Renal pelvis (tissue), 4 donors: ENCODE results near the gene CCDC97. TPM values are rescaled to one million over a fixed set of nuclear protein-coding genes. Genes with fewer than 3 reads are reported as not detected.
"Not testable (repeated sequence)": the region's sequence is repeated elsewhere in the genome, so short reads cannot be mapped to it uniquely, and the experiment has no call there.

Experiments
- DNase-seq: peaks from one replicate; pipeline ENCODE4 v3.0.0-alpha.2; 2013
- polyA plus RNA-seq, 3 donors: library from polyadenylated mRNA; unstranded; fragments of 120-200 nt; gene quantifications; one replicate each; pipeline ENCODE4 v1.2.1, GENCODE V29; 2013; ENCODE audit not compliant: insufficient read length in 3 of 3

The CCDC97 gene
- polyA plus RNA-seq, 3 donors = 35.4 to 40.4 (median 35.6) TPM

- no peak for DNase-seq
These were observed 21.1 kb downstream of the CCDC97 start for GRCh38 chr19:41330946-41331678.

DNA sequence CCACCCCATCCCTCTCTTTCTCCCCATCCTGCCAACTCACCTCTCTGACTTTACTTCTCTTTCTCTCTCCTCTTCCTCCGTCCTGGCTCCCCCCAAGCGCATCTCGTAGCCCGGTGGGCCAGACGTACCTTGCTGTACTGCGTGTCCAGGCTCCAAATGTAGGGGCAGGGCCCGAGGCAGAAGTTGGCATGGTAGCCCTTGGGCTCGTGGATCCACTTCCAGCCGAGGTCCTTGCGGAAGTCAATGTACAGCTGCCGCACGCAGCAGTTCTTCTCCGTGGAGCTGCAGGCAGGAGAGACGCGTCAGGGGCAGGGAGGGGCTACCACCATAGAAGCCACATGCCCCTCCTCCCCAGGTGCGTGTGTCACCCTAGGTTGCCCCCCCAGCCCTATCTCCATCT is 22.0 kb downstream of the CCDC97 start:
- no peak for DNase-seq

DNA sequence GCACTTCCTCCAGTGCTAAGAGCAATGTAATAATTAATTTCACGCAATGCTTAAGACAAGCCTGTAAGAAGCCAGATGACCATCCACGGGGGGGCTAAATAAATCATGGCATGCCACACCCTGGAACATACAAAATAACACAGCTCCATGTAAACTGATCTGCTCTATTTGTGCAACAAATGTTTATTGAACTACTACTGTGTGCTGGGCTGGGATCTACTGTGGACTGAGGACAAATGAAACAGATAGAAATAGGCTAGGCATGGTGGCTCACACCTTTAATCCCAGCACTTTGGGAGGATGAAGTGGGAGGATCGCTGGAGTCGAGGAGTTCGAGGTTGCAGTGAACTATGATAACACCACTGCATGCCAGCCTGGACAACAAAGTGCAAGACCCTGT is 22.5 kb downstream of the CCDC97 start:
- DNase-seq = no peak

DNA sequence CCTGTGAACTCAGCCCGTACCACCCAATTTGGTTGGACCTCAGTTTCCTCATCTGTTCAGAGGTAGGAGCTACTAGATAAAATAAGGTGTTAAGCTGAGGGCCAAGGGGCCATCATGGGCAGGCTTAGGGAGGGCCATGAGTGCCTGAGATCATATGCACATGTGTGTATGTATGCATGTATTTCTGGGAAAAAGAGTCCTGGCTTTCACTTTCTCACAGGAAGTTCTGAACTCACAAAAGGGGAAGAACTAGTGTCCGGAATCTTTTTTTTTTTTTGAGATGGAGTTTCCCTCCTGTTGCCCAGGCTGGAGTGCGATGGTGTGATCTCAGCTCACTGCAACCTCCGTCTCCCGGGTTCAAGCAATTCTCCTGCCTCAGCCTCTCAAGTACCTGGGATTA is 24.8 kb downstream of the CCDC97 start:
- no peak for DNase-seq

DNA sequence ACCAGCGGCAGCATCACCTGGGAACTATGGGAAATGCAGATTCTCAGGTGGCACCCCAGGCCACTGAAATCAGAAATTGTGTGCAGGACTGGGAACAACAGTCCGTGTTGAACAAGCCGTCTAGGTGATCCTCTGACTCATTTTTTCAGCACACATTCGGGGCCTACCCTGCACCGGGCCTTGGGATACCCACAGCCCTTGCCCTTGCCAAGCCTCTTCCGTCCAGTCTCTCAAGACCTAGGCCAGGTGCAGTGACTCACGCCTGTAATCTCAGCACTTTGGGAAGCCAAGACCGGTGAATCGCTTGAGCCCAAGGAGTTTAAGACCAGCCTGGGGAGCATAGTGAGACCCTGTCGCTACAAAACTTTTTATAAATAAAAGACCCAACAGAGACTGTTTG is 25.5 kb downstream of the CCDC97 start:
- no peak for DNase-seq

GRCh38 chr19:41339936-41340335 is 30.0 kb downstream of the CCDC97 start:
- no peak for DNase-seq

GRCh38 chr19:41341669-41342490 is 31.9 kb downstream of the CCDC97 start:
- no peak for DNase-seq

GRCh38 chr19:41344162-41344561 is 34.2 kb downstream of the CCDC97 start:
- DNase-seq = no peak

GRCh38 chr19:41346916-41347315 is 36.9 kb downstream of the CCDC97 start:
- DNase-seq = not testable (repeated sequence)

- DNase-seq = no peak
These were observed 40.9 kb downstream of the CCDC97 start for GRCh38 chr19:41350735-41351338.

- DNase-seq = no peak
These were observed 41.6 kb downstream of the CCDC97 start for GRCh38 chr19:41351339-41352245.

GRCh38 chr19:41352279-41352608 is 42.3 kb downstream of the CCDC97 start:
- DNase-seq = no peak

GRCh38 chr19:41352609-41353465 is 42.9 kb downstream of the CCDC97 start:
- DNase-seq = no peak

- no peak for DNase-seq
These were observed 43.7 kb downstream of the CCDC97 start, which contains the start of gene TGFB1 for GRCh38 chr19:41353466-41354342. Gene TGFB1 (minus strand): TSS chr19:41353922. CDS start chr19:41353044, 878 bp downstream.

DNA sequence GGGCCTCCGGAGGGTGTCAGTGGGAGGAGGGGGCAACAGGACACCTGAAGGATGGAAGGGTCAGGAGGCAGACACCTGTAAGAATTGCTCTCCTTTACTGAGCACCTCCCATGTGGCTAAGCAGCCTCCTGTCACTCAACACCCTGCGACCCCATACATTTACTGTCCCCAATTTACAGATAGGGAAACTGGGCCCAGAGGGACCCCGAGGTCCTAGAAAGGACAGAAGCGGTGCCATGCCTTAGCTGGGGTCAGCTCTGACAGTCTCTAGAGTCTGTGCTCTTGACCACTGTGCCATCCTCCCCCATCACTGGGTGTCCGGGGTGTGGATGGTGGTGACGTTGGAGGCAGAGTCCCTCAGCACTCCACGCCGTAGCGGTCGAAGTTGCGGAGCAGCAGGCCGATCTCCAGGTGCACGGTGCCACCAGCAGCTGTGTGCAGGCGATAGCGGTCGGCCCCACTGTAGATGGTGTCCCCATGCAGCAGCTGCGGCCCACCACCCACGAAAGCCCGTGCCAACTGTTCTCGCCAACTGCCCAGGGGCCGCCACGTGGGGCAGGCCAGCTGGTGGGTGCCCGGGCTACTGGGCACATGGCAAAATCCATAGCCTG is 44.5 kb downstream of the CCDC97 start:
- DNase-seq = no peak

GRCh38 chr19:41355035-41355434 is 45.1 kb downstream of the CCDC97 start:
- no peak for DNase-seq

GRCh38 chr19:41355802-41356201 is 45.8 kb downstream of the CCDC97 start:
- no peak for DNase-seq

DNA sequence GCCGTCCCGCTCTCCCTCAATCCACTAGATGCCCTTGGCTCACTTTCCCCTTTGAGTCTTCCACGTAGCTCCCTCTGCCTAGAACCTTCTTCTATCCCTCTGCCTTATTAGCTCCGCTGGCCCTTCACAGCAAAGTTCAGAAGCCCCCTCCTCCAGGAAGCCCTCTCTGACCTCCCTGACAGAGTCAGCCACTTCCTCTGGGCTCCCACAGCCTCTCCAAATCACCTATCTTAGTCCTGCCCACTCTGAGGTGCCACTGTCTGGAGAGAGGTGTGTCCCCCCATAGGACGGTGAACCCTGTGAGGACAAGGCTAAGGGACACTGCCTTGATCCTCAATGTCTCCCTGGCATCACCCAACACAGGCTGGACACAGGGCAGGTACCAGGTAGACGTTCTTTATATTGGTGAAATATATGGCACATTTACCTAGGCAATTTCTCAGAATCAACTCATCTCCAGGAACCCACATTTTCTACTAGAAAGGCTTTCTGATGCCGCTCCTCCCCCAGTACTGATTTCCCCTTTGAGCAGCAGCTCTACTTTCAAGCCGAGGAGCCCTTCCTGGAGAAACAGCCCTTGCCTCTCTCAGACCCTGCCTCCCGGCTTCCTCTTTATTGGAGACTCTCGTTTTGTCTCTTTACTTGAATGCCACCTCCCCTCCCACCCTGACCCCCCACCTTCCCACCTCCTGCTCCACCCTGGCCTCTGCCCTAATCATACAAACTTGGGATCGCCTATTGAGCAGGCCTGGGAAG is 47.2 kb downstream of the CCDC97 start:
- DNase-seq = no peak

- no peak for DNase-seq
These were observed 47.8 kb downstream of the CCDC97 start for GRCh38 chr19:41357746-41358145.
